ENCODE data around the gene SP4. TPM values are rescaled to one million over a fixed set of nuclear protein-coding genes. Genes with fewer than 3 reads are reported as not detected.

Gene SP4
- total and polyA plus RNA-seq, 8 donors: 4.3 to 10.7 (median 9.2) TPM

- TF ChIP-seq, protein P1, sequence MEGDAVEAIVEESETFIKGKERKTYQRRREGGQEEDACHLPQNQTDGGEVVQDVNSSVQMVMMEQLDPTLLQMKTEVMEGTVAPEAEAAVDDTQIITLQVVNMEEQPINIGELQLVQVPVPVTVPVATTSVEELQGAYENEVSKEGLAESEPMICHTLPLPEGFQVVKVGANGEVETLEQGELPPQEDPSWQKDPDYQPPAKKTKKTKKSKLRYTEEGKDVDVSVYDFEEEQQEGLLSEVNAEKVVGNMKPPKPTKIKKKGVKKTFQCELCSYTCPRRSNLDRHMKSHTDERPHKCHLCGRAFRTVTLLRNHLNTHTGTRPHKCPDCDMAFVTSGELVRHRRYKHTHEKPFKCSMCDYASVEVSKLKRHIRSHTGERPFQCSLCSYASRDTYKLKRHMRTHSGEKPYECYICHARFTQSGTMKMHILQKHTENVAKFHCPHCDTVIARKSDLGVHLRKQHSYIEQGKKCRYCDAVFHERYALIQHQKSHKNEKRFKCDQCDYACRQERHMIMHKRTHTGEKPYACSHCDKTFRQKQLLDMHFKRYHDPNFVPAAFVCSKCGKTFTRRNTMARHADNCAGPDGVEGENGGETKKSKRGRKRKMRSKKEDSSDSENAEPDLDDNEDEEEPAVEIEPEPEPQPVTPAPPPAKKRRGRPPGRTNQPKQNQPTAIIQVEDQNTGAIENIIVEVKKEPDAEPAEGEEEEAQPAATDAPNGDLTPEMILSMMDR (IDR thresholded peaks at IDR 0.05): no peak
- Histone ChIP-seq H3K9me3 (peaks cover 0 to 29% of the 10 kb centered on the region in 2 donors), H3K4me1 (no peaks in the 10 kb centered on the region), H3K27me3 (no peaks in the 10 kb centered on the region), H3K36me3 (no peaks in the 10 kb centered on the region), H3K4me3 (no peak overlapping the region), H3K27ac (no peak overlapping the region)
- intact Hi-C loops (cut with DNase I): no loop called here
- ATAC-seq: no peak
- DNase-seq: no peak
Observed at GRCh38 chr7:21495731-21496130, 67.8 kb downstream of the SP4 start.

DNA sequence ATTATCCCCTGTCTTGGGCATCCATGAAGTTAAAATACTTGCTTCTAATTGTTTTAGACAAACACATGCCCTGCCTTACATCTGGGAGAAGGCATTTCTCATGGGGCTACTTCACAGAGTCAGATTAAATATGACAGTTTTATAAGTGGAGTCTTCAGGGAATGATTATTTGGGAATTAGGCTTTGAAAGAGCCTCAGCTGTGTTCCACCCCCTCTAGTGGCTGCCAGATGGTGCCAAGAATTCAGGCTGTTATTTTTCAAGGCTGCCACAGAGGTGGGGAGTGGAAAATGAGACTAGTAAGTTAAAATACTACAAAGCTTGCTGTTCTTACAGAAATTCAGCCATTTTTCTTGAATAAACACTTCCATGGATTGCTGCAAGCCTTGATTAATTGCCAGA lies 69.2 kb downstream of the SP4 start:
- ATAC-seq: no peak
- no peaks in the 10 kb centered on the region for H3K27me3 ChIP-seq
- no peak for DNase-seq
- no peaks in the 10 kb centered on the region for H3K4me1 ChIP-seq
- no peak overlapping the region for H3K27ac ChIP-seq
- intact Hi-C loops (cut with DNase I): no loop called here
- H3K9me3 ChIP-seq: peaks cover 0 to 29% of the 10 kb centered on the region in 2 donors
- TF ChIP-seq, protein P1 (IDR thresholded peaks at IDR 0.05): no peak
- H3K36me3 ChIP-seq: no peaks in the 10 kb centered on the region
- no peak overlapping the region for H3K4me3 ChIP-seq

- intact Hi-C loops (cut with DNase I): no loop called here
- peaks cover 0 to 11% of the 10 kb centered on the region in 2 donors for H3K9me3 ChIP-seq
- H3K27ac ChIP-seq: no peak overlapping the region
- H3K27me3 ChIP-seq: no peaks in the 10 kb centered on the region
- DNase-seq (no peak), ATAC-seq (no peak)
- H3K4me1 ChIP-seq: no peaks in the 10 kb centered on the region
- TF ChIP-seq, protein P1 (IDR thresholded peaks at IDR 0.05): no peak
- no peak overlapping the region for H3K4me3 ChIP-seq
- H3K36me3 ChIP-seq: no peaks in the 10 kb centered on the region
Observed at GRCh38 chr7:21500117-21500832, 72.4 kb downstream of the SP4 start.

DNA sequence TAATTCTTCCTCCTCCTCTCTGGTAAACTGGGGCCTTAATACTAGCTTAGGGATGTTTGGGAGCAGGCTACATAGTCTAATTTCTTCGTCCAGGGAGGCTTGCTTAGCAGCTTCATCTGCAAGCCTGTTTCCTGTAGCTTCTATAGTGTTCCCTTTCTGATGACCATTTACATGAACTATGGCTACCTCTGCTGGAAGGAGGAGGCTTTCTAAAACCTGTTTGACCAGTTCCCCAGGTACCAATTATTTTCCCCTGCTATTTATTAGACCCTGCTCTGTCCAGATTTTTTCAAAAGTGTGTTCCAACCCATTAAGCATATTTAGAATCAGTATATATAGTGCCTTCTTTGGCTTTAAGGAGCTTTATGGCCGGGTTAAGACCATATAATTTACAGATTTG lies 76.1 kb downstream of the SP4 start:
- TF ChIP-seq, protein P1 (IDR thresholded peaks at IDR 0.05): no peak
- H3K4me3 ChIP-seq: no peak overlapping the region
- no peak overlapping the region for H3K27ac ChIP-seq
- no peaks in the 10 kb centered on the region for H3K4me1 ChIP-seq
- H3K9me3 ChIP-seq: no peaks in the 10 kb centered on the region
- H3K27me3 ChIP-seq: no peaks in the 10 kb centered on the region
- no peaks in the 10 kb centered on the region for H3K36me3 ChIP-seq
- intact Hi-C loops (cut with DNase I): no loop called here
- DNase-seq: peak in 1 of 4 donors; percentile 25
- peak; percentile 46 for ATAC-seq

GRCh38 chr7:21507627-21508343 lies 79.9 kb downstream of the SP4 start:
- TF ChIP-seq, protein P1 (IDR thresholded peaks at IDR 0.05): peak; percentile 72 to 79
- peak in 3 of 4 donors; percentile 32 to 51 (median 37) for DNase-seq
- intact Hi-C loops (cut with DNase I): loop anchor here in 1 of 2 donors (5.0 kb wide), 1 partner anchor 245 kb away; no protein-coding TSS in a partner anchor
- Histone ChIP-seq H3K4me1 (no peaks in the 10 kb centered on the region), H3K9me3 (peaks cover 0 to 2% of the 10 kb centered on the region in 2 donors), H3K36me3 (peaks cover 0 to 15% of the 10 kb centered on the region in 2 donors), H3K4me3 (no peak overlapping the region), H3K27me3 (no peaks in the 10 kb centered on the region), H3K27ac (no peak overlapping the region)
- ATAC-seq: peak; percentile 85
